ENCODE data around the gene SLC25A22. TPM values are rescaled to one million over a fixed set of nuclear protein-coding genes. Genes with fewer than 3 reads are reported as not detected.
A peak's percentile ranks its signal among the peaks of the same experiment; 100 is the strongest.

SLC25A22 gene
- total and polyA plus RNA-seq, 9 of the 15 experiments (the other 6 are each of a cell fraction or from before 2014, with no cell fraction given), result 0.41 to 55.4 (median 11.4) TPM

GRCh38 chr11:815675-816432 is 17.8 kb upstream of the SLC25A22 start:
- no peak overlapping the region for H3K4me2 ChIP-seq (ENCODE audit: insufficient read depth, low read length)
- no peaks in the 10 kb centered on the region for H3K9me3 ChIP-seq (replicated peaks; ENCODE audit: control insufficient read depth, insufficient read depth, low read depth, low read length)
- peaks cover 43% of the 10 kb centered on the region for H3K79me2 ChIP-seq (ENCODE audit: control insufficient read depth, insufficient read depth, low read length)
- intact Hi-C loops (cut with micrococcal nuclease), result no loop called here
- no peak overlapping the region; the same call in 2 of the 3 replicates for H3K27ac ChIP-seq (ENCODE audit: extremely low read depth, low read depth, low read length)
- ChIA-PET POLR2A (interaction anchor here (0.8 to 5.2 kb wide), 6 partner anchors 9 to 26 kb away, joined by 3 to 36 read pairs (median 6); partner anchors contain the start of genes CEND1, POLR2L and TSPAN4), CTCF (ENCODE audit: low intra/inter-chr PET ratio) (no interaction called here)
- in situ Hi-C loops (cut with MboI), result no loop called here
- TF ChIP-seq PKNOX1 (IDR thresholded peaks at IDR 0.05), result peak; percentile 35; the same call in 1 of the 2 replicates
- TF ChIP-seq POLR2A (conservative IDR thresholded peaks at IDR 0.05), result 0 out of 2 replicates have a peak, but pooled peaks have one; percentile 23
- no peak for TF ChIP-seq GATA2 (CRISPR knock-in tag; IDR thresholded peaks at IDR 0.05)
- TF ChIP-seq POLR2G (IDR thresholded peaks at IDR 0.05; ENCODE audit: low read depth, low read length), result 0 out of 2 replicates have a peak, but pooled peaks have one; percentile 28
- peak; percentile 41; the same call in 1 of the 2 replicates for TF ChIP-seq RBFOX2 (IDR thresholded peaks at IDR 0.05; ENCODE audit: low read depth, low read length)
- peak; percentile 30 for TF ChIP-seq MEIS2 (IDR thresholded peaks at IDR 0.05; ENCODE audit: partially characterized antibody)
- no peak for TF ChIP-seq ZNF75A (CRISPR knock-in tag; IDR thresholded peaks at IDR 0.05)
- WGBS (ENCODE audit: insufficient coverage, low coverage, missing lambda C conversion rate), result 69% methylated on average over 9 of the region's 11 CpGs
- H3K4me3 ChIP-seq, result no peak overlapping the region
- ATAC-seq (no peak), FAIRE-seq (no peak), DNase-seq (ENCODE audit: extremely low read depth in 1 of 4, low spot score in 3 of 4) (no peak)
- no peak overlapping the region for H2AFZ ChIP-seq (ENCODE audit: low read depth, low read length)
- peaks cover 25% of the 10 kb centered on the region for H4K20me1 ChIP-seq (replicated peaks; ENCODE audit: control insufficient read depth, insufficient read depth, low read length)
- BruUV-seq (replicated peaks), result no TSS peak
- H3K9ac ChIP-seq (ENCODE audit: insufficient read depth in 1 of 2, low read depth in 2 of 2, low read length in 2 of 2), result peak overlapping the region in 1 of 2 experiments; percentile 22; a peak in 1 of 4 replicates
- no peaks in the 10 kb centered on the region for H3K27me3 ChIP-seq (ENCODE audit: control insufficient read depth in 2 of 2, insufficient read depth in 2 of 2, low read length in 2 of 2)
- H3K36me3 ChIP-seq (ENCODE audit: control insufficient read depth, insufficient read depth, low read length), result peaks cover 39% of the 10 kb centered on the region
- peaks cover 25 to 64% of the 10 kb centered on the region in 2 experiments; a peak in 4 of 5 replicates for H3K4me1 ChIP-seq (replicated peaks in 1 of 2; ENCODE audit: control insufficient read depth in 2 of 2, insufficient read depth in 2 of 2, low read length in 2 of 2)
- peaks cover 6% of the 10 kb centered on the region for H3K9me1 ChIP-seq (ENCODE audit: control insufficient read depth, insufficient read depth, low read length)

Measured in K562 (cell line).